HUDEP-2 (cell line): Measurements from ENCODE around the gene GOLGA6A.
"Not testable (repeated sequence)": the region's sequence is repeated elsewhere in the genome, so short reads cannot be mapped to it uniquely, and the experiment has no call there.

Source experiments
- DNase-seq, 76 experiments: peaks; one replicate each; lab custom pipeline; 2025; ENCODE audit not compliant: unreplicated experiment in 76 of 76; lab: John Stamatoyannopoulos, UW

Gene GOLGA6A

DNA sequence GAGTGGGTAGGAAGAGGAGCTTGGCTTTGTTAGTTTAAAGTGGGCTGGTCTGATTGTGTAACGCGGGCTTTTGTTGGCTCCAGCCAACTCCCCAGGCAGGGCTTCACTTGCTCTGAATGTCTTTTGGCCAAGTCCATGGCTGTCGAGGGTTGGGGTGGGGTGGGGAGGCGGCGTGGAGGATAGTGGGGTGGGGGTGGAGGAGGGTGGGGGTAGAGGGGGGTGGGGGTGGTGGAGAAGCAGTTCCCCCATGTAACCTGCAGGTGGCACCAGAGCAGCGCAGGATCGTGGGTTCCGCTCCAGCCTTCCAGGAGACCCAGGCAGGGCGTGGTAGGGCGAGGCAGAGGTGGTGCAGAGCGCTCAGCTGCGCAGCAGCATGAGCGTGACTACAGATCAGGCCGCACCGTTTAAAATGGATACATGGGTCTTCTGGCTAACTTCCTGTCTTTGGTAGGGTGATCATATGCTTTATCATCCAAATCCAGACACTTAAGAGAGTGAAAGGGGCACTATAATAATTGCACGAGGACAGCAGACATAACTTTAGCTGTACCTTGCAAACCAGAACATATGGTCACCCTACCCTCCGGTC is 28.3 kb downstream of the GOLGA6A start:
- DNase-seq: peak in 66 of 76 experiments; percentile 5 to 74 (median 52)

DNA sequence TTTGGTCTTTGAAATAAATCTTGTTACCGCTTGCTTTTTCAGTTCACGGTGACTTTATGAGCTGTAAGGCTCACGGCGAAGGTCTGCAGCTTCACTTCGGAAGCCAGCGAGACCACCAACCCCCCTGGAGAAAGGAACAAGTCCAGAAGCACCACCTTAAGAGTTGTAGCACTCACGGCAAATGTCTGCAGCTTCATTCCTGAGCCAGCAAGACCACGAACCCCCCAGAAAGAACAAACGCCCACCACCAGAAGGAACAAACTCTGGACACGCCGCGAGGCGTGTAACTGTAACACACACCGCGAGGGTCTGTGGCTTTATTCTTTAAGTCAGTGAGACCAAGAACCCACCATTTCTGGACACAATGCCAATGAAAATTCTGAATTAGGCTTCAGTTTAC is 28.8 kb downstream of the GOLGA6A start:
- DNase-seq: no peak

DNA sequence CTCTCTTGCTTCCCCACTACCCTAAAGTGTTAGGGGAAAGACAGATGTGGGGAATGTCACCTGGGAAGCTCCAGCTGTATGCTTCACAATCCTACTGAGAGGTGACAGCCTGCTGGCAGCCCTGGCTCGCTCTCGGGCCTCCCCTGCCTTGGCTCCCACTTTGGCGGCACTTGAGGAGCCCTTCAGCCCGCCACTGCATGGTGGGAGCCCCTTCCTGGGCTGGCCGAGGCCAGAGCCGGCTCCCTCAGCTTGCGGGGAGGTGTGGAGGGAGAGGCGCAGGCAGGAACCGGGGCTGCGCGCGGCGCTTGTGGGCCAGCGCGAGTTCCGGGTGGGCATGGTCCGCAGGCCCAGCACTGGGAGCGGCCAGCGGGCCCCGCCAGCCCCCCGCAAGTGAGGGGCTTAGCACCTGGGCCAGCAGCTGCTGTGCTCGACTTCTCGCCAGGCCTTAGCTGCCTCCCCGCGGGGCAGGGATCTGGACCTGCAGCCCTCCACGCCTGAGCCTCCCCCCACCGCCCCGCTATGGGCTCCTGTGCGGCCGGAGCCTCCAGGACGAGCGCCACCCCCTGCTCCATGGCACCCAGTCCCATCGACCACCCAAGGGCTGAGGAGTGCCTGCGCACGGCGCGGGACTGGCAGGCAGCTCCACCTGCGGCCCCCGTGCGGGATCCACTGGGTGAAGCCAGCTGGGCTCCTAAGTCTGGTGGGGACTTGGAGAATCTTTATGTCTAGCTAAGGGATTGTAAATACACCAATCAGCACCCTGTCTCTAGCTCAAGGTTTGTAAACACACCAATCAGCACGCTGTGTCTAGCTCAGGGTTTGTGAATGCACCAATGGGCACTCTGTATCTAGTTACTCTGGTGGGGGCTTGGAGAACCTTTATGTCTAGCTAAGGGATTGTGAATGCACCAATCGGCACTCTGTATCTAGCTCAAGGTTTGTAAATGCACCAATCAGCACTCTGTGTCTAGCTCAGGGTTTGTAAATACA is 29.8 kb downstream of the GOLGA6A start:
- not testable (repeated sequence) for DNase-seq

DNA sequence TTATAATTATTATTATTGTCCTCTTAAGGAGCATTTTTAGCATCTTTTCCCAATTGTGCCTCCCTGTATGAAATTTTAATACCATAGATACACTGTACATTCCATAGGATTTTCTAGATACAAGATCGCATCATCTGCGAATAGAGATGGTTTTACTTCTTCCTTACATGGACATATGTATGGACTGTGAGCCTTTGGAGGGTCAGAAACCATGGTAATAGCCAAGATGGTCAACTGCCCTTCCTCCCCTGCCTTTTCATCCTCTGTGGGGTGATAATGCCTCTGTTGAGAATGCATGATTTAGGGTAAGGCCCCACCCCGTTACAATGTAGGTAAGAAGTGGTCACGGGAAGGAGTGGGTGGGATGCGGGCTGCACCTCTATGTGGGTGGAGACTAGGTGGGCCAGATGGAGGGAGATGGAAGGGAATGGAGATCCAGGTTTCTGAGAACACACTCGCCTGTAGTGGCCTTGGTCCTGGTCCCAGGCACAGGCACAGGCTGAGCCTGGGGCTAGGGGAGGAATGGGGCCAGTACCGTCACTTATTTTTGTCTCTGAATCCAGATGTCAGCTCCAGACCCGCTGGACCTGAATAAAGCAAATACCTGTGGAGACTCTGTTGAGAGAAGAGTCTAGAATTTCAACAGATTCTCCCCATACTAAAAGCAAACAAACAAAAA is 31.7 kb downstream of the GOLGA6A start:
- DNase-seq: no peak

DNA sequence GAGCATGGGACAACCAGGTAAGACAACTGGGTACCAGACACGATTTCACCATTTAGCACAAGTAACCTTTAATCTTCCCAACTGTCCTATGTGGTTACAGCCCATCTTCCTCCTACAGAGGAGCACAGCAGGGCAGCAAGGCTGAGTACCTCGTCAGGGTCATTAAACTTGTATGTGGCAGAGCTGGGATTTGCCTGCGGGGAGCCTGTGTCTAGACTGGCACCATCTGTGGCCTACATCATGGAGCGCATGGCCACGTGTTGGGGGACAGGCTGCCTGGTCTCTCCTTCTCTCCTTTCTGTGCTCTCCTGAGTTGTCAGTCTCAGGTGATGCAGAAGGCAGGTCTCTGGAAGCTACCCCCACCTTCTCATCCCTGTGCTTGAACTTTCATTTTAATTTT is 32.2 kb downstream of the GOLGA6A start:
- no peak for DNase-seq

DNA sequence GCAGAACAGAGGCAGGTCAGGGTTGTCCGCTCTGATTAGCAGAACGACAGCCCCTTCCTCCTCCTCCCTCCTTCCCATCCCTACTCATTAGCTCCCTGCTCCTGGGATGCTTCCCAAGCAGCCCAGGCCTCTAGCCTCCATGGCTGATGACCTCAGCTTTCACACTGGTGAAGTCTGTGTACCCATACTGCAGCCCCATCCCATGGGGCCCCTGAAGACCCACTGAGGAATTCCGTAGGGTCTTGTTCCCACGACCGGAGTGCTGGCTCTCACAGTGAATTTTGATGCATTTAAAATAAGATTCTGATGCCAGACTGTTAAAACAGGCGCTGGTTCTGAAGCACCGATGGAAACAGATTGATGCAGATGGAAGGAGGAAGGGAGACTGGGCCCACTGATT is 36.1 kb downstream of the GOLGA6A start:
- no peak for DNase-seq

DNA sequence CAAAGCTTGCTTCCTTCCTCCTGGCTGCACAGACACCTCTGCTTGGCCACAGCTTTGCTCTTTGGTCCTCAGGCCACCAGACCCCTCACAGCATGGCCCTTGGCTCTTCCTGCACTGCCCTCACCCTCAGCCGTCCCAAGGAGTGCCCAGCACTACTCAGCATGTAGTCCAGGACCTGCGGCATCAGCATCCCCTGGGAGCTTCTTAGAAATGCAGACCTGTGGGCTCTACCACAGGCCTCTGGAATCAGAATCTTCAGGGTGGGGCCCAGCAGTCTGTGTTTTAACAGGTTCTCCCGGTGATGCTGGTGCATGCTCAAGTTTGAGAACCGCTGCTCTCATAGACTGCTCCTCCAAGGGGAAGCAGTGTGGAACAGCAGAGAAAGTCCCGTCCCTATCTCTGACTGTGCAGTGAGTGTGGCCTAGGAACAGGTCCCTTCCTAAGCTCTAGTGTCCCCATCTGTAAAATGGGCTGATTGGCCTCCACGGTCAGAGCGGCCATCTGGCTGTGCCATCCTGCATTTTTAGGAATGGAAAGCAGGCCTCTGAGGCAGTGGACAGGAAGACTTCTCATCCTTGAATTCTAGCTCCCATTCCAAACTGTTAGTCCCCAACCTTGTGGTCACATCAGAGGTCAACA is 36.6 kb downstream of the GOLGA6A start:
- DNase-seq: no peak

DNA sequence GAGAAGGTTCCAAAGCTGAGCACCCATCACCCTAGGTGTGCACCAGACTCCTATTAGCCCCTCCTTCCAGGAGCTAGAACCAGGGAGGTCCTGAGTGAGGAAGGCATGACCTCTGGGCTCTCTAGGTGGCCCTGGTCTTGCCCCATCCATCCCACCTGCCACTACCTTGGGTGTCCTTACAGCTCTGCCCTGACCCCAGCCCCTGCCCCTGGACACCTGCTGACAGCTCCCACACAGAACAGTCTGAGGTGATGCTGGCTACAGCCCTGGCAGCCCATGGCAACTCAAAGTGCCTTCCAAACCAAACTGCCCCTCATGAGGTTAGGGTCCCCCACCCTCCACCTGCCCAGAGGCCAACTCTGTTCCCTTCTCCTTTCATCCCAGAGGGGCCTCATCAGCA is 37.2 kb downstream of the GOLGA6A start:
- DNase-seq: no peak

DNA sequence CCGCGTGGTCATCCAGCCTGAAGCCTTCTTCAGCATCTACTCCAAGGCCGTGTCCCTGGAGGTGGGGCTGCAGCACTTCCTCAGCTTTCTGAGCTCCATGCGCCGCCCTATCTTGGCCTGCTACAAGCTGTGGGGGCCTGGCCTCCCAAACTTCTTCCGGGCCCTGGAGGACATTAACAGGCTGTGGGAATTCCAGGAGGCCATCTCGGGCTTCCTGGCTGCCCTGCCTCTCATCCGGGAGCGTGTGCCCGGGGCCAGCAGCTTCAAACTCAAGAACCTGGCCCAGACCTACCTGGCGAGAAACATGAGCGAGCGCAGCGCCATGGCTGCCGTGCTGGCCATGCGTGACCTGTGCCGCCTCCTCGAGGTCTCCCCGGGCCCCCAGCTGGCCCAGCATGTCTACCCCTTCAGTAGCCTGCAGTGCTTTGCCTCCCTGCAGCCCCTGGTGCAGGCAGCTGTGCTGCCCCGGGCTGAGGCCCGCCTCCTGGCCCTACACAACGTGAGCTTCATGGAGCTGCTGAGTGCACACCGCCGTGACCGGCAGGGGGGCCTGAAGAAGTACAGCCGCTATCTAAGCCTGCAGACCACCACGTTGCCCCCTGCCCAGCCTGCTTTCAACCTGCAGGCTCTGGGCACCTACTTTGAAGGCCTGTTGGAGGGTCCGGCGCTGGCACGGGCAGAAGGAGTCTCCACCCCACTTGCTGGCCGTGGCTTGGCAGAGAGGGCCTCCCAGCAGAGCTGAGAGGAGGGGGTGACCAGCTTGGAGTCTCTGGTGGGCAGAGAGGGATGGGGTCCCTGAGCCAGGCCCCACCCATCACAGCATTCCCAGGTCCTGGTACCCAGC is 37.9 kb downstream of the GOLGA6A start:
- DNase-seq: no peak

DNA sequence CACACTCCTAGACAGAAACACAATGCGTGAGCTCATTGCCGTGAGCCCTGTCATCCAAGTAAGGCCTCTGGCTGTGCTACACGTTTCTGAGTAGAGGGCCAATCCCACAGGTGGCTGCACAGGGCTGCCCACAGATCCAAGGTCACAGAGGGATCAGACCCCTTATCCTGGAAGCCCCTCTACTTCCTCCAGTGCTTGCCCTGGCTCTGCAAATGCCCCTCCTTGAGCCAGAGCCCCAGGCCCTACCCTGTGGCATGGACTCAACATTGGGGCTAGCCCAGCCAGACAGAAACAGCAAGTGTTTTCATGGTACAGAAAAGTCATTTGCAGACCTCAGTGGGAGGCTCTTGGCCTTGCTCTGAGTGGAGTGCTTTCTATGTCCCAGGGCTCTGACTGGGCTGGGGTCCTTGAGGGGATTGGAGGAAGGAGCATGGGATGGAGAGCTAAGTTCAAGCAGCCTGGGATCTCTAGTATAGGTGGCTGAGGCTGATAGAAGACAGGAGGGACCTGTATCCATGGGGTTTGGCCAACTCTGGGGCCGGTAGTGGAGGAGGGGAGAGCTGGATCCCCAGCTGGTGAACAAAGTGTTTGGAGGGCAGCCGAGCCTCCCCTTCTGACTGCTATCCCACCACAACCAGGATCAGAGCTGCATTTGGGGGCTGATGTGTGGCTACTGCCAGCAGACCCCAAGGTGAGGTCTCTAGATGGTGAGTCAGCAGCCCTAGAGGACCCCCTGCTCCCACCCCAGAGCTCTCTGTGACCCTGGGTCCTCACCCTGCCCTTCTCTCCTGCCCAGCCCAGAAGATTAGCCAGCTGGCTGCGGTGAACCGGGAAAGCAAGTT is 38.7 kb downstream of the GOLGA6A start:
- no peak for DNase-seq

DNA sequence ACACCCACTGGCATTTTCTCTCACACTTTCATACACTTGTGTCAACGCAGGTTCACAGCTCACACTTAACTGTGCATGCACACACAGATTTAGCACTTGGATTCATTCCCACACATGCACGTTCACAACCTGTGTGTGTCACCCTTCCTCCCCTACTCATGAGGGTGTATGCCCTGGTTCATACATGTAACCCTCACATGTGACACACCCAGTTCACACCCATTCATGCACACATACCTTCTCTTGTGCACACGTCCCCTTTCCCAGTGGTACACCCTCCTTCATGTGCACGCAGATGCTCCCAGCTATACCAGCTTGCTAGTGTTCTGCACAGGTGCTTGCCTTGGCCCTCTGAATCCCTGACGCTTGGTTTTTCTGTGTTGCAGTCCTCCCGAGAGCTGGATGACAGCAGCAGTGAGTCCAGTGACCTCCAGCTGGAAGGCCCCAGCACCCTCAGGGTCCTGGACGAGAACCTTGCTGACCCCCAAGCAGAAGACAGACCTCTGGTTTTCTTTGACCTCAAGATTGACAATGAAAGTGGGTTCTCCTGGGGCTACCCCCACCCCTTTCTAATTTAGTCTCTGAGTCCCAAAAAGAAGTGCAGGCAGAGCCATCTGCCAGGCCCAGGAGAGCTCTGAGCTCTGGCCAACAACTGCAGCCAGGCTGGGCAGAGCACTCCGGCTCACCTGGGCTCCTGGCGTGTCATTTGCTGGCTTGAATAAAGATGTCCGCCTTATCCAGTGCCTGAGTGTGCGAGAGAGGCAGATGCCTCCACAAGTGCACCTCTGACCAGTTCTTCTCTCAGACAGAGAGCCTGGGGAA is 39.5 kb downstream of the GOLGA6A start:
- DNase-seq: no peak

DNA sequence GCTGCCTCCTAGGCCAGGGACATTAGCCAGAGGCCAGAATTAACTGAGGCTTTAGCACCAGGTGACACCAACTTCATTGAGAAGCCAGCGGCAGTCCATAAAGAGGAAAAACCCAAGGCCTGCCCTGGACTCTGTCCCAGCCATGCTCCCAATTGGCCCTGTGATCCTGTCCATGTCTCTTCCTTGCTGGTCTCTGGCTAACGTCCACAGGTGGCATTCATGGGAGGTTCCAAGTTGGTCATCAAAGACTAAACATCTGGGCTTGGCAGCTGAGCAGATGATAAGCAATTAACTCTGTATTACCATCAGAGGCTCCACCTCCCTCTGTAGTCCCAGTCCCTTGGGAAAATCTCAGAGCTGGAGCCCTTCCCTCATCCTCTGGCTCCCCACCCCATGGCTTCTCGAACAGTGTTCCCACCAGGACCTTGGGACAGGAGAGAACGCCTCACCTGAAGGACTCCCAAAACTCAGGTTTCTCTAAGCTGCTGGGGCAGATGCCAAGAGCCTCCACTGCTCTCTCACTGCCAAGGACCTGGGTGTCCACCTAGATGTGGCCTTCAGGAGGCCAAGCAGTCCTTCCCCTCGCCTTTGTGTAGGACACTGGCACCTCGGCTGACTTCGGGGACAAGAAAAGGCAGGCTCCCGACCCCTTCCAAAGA is 40.4 kb downstream of the GOLGA6A start:
- DNase-seq: no peak

DNA sequence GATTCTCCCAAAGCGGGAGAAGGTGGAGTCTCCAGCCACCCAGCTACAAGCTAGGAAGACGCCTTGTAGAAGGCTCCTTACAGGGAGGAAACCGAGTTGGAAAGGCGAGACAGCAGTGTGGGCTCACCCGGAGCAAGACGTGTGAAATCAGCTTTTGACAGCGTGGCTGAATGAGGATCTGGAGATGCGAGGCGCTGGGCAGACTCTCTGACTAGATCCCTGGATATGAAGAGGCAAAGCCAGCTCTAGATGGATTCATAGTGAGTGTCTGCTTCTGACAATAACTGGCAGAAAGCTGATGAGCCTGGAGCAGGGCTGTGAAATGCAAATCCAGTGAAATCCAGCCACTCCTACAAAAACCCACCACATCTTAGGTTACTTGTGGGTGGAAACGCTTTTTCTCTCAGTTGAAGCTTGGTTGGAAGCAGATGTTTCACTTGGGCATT is 41.0 kb downstream of the GOLGA6A start:
- no peak for DNase-seq

DNA sequence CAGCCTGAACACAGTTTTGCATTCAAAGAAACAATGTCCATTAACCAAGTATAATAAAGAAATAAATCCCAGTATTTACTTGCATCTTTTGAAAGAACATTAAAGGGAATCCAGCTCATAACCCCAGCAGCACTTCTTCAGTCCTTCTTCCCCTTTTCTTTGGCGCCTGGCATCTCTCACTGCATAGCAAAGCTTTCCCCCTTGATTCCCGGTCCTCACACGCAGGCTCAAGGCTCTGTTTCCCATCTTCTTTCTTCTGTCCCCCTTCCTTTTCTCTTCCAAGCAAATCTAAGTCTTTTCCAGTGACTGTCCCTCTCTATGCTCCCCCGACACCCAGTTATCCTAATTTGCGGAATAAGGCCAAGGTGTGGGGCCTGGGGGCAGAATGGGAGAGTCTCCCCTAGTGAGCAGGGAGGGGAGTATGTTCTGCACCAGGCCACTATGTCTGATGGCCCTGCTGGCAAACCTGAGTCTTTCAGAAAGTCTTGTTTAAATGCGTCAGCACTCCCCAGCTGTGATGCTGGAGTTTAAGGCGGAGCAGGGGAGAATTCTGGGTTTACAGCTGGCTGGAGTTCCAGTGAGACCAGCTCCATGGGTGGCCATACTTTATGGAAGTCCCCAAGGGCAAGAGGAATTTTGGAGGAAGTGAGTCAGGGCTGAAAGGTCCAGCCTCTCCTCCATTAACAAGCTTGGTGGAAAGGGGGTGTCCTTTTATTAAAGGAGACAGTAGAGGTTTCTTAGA is 42.1 kb downstream of the GOLGA6A start:
- DNase-seq: no peak

DNA sequence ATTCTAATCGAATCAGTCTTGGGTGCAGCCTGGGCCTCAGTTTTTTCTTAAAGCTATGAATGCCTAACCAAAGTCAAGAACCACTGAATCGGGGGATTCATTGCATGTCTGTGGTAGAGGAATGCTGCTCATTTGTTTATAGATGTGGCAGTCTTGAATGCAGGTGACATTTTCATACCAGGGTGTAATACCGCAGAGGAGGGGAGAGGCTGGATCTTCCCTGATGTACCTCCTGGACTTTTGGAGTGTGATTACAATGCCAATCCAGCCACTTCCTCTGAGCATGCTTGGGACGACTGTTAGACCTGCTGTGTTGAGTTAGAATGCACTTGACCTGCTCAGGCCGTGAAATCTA is 42.7 kb downstream of the GOLGA6A start:
- no peak for DNase-seq

DNA sequence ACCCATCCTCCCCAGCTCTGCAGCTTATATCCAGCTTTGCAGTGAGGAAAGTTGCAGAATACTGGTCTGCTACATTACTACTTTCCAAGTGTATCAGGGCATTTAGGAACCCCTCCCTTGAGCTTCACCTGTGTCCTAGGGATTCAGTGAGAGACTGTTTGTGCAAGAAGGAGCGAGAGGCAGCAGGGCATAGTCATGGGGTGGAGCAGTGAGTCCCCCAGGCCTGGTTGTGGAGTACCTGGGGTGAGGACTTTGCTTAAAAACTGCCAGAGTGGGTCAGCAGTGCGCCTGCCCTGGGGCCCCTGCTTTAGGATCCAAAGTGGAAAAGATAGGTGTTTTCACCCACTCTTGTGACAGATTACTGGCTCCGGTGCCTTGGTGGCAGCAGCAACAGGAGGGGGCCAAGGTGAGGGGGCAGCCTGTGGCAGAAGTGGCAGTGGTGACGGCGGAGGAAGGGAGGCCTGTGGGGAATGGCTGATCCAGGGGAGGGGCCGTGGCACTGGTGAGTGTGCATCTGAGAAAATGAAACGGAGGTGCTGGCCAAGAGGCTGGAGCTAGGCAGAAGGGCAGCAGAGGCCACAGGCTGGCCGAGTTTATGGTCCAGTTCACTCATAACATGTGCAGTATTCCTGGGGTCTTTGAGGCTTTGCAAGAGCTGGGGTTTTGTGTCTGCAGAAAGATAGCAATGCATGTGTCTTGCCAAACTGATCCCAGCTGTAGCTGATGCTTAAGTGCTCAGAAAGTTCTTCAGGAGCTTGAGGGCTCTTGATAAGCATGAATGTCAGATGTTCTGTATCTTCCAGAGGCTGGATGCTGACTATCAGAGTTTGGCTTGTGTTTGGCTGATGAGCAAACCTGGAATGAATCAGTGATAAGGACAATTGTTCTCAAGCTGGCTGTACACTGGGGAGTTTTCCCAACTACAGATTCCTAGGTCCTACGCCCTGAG is 43.4 kb downstream of the GOLGA6A start:
- DNase-seq: peak in 11 of 76 experiments; percentile 2 to 51 (median 20)
